ENCODE data around the gene SCGB1C1.

The SCGB1C1 gene

GRCh38 chr11:210803-211180 is 17.9 kb downstream of the SCGB1C1 start:
- no peak for DNase-seq (ENCODE audit: low spot score)
- in situ Hi-C loops (cut with MboI; ENCODE audit: low pct_unique_long_range_greater_than_20kb, low sequenced_read_pairs, unreplicated experiment): no loop called here
- no peak for TF ChIP-seq CTCF (IDR thresholded peaks at IDR 0.05; ENCODE audit: extremely low read depth, insufficient read depth, missing control alignments)

- no peak for DNase-seq (ENCODE audit: low spot score)
- in situ Hi-C loops (cut with MboI; ENCODE audit: low pct_unique_long_range_greater_than_20kb, low sequenced_read_pairs, unreplicated experiment): no loop called here
- no peak for TF ChIP-seq CTCF (IDR thresholded peaks at IDR 0.05; ENCODE audit: extremely low read depth, insufficient read depth, missing control alignments)
Observed at GRCh38 chr11:211295-211694, 18.4 kb downstream of the SCGB1C1 start.

DNA sequence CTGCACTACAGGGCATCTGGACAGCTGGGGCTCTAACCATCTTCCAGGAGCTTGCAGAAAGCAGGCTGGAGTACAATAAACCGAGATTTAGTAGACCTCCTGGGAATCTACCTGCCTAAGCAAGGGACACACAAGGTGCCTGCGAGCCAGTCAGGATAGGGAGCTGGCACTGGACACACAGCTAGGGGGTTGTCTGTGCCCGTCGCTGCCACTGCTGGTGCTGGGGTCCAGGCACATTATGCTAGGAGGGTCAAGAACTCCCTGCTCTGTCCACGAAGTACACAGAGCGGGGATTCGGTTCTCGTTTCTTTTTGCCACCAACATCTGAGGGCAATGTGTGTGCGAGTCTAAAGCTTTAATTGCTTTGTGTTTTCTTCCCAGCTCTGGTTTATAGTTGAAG is 18.9 kb downstream of the SCGB1C1 start:
- no peak for DNase-seq (ENCODE audit: low spot score)
- in situ Hi-C loops (cut with MboI; ENCODE audit: low pct_unique_long_range_greater_than_20kb, low sequenced_read_pairs, unreplicated experiment): no loop called here
- no peak for TF ChIP-seq CTCF (IDR thresholded peaks at IDR 0.05; ENCODE audit: extremely low read depth, insufficient read depth, missing control alignments)

GRCh38 chr11:212150-213100 is 19.5 kb downstream of the SCGB1C1 start:
- no peak for DNase-seq (ENCODE audit: low spot score)
- in situ Hi-C loops (cut with MboI; ENCODE audit: low pct_unique_long_range_greater_than_20kb, low sequenced_read_pairs, unreplicated experiment): no loop called here
- TF ChIP-seq CTCF (IDR thresholded peaks at IDR 0.05; ENCODE audit: extremely low read depth, insufficient read depth, missing control alignments): no peak

- in situ Hi-C loops (cut with MboI; ENCODE audit: low pct_unique_long_range_greater_than_20kb, low sequenced_read_pairs, unreplicated experiment): no loop called here
- DNase-seq (ENCODE audit: low spot score): no peak
- no peak for TF ChIP-seq CTCF (IDR thresholded peaks at IDR 0.05; ENCODE audit: extremely low read depth, insufficient read depth, missing control alignments)
Observed at GRCh38 chr11:213111-213510, 20.2 kb downstream of the SCGB1C1 start.

- no peak for TF ChIP-seq CTCF (IDR thresholded peaks at IDR 0.05; ENCODE audit: extremely low read depth, insufficient read depth, missing control alignments)
- no peak for DNase-seq (ENCODE audit: low spot score)
- in situ Hi-C loops (cut with MboI; ENCODE audit: low pct_unique_long_range_greater_than_20kb, low sequenced_read_pairs, unreplicated experiment): no loop called here
Observed at GRCh38 chr11:214083-214482, 21.2 kb downstream of the SCGB1C1 start.

Data from GM13977 (cell line).